NCI-H2107 treated with DMSO at 0.1 percent for 48 hours (cell line): Measurements from ENCODE around the gene OR2G6.
"Not testable (repeated sequence)": the region's sequence is repeated elsewhere in the genome, so short reads cannot be mapped to it uniquely, and the experiment has no call there.

ENCODE experiments used
- DNase-seq: peaks from one replicate; lab custom pipeline; 2025; ENCODE audit not compliant: unreplicated experiment; lab: John Stamatoyannopoulos, UW

OR2G6 gene

GRCh38 chr1:248574657-248575056 is 66.8 kb downstream of the OR2G6 start, which contains the start of gene OR2T34:
Gene OR2T34, minus strand, starts transcription at chr1:248574757. Its CDS starts 0 bp downstream, at chr1:248574757.
- not testable (repeated sequence) for DNase-seq

- DNase-seq: no peak
Measured at GRCh38 chr1:248576260-248576980, 68.5 kb downstream of the OR2G6 start.
